ENCODE results near the gene OR4D2.

OR4D2 gene

GRCh38 chr17:58217766-58218165 is 51.0 kb downstream of the OR4D2 start:
- no peak for DNase-seq

DNA sequence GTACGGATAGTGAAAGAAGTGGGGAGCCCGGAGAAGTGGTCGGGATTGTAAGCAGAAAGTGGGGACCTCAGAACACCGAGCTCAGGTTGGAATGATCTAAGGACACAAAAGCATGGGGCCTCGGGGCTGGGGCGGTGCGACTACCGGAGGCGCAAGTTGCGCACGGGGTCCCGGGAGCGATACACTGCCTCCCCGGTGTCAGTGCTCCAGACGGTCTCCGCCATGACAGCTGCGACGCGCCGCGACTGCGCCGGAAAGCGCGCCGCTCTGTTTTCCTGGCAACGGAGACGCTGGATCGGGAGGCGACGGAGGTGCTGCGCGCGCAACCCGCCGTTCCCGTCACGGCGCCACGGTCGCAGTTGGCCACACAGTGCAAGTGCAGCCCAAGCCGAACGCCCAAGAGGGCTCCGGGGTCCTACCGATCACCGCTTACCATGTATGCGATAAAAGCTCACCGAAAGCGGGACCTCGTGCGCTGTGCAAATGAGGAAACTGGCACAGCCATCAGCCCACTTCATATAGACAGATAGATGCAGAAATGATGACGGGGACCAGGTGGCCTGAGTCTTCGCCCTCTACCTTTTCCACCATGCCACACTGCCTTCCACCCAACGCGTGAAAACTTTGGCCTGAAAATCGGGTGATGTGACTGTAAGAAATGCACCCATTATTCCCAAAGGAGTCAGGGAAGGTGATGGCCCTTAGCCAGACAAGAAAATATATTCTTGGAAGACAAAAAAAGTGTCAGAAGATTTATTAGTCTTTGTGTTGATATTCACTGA is 52.4 kb downstream of the OR4D2 start, which contains the start of gene MKS1:
Gene MKS1, minus strand, starts transcription at position 249 of the 782 bp plus-strand sequence. Its CDS starts 25 bp downstream, at position 224.
- peak; percentile 95 to 96 for DNase-seq

- no peak for DNase-seq
These were observed 53.0 kb downstream of the OR4D2 start for GRCh38 chr17:58219789-58220183.

All from activated CD4-positive, alpha-beta T cell treated with anti-CD3 and anti-CD28 coated beads, Interleukin-2, amount 50 U/mL, for 48 hours (primary cell).